H9 (cell line): Measurements from ENCODE around the gene TEX264. TPM values are rescaled to one million over a fixed set of nuclear protein-coding genes. Genes with fewer than 3 reads are reported as not detected.

Source experiments
- DNase-seq: peaks from one replicate; pipeline ENCODE4 v3.0.0-alpha.2; 2017
- H2AFZ ChIP-seq: one replicate; pipeline ENCODE4 v1.6.1; 2013; ENCODE audit warnings: mild to moderate bottlenecking, low read length, control low read depth, moderate library complexity
- H2AK5ac ChIP-seq: 2 replicates; pipeline ENCODE4 v1.6.1; 2013; ENCODE audit warnings: low read length, control low read depth, mixed read lengths; ENCODE audit not compliant: insufficient read length
- H2BK120ac ChIP-seq: one replicate; pipeline ENCODE4 v1.6.1; 2013; ENCODE audit warnings: low read depth, mild to moderate bottlenecking, low read length, control low read depth, inconsistent platforms; ENCODE audit not compliant: poor library complexity, severe bottlenecking
- H2BK12ac ChIP-seq: 2 replicates; pipeline ENCODE4 v1.6.1; 2013; ENCODE audit warnings: low read length, control low read depth, mixed read lengths, low read depth; ENCODE audit not compliant: insufficient read length
- H2BK15ac ChIP-seq: 2 replicates; pipeline ENCODE4 v1.6.1; 2013; ENCODE audit warnings: low read depth, low read length, control low read depth
- H2BK20ac ChIP-seq: one replicate; pipeline ENCODE4 v1.6.1; 2013; ENCODE audit warnings: low read depth, mild to moderate bottlenecking, low read length, control low read depth, inconsistent platforms; ENCODE audit not compliant: poor library complexity, severe bottlenecking
- H2BK5ac ChIP-seq: 2 replicates; pipeline ENCODE4 v1.6.1; 2013; ENCODE audit warnings: low read length, control low read depth, mixed read lengths; ENCODE audit not compliant: insufficient read length
- H3K14ac ChIP-seq: 2 replicates; pipeline ENCODE4 v1.6.1; 2013; ENCODE audit warnings: low read length, control low read depth; ENCODE audit not compliant: insufficient read depth
- H3K18ac ChIP-seq: 2 replicates; pipeline ENCODE4 v1.6.1; 2013; ENCODE audit warnings: low read depth, mild to moderate bottlenecking, mixed read lengths, low read length, control low read depth; ENCODE audit not compliant: insufficient read length
- H3K23ac ChIP-seq: 2 replicates; pipeline ENCODE4 v1.6.1; 2013; ENCODE audit warnings: low read length, control low read depth, mixed read lengths, low read depth; ENCODE audit not compliant: insufficient read length
- H3K23me2 ChIP-seq: 2 replicates; pipeline ENCODE4 v1.6.1; 2013; ENCODE audit warnings: low read depth, mild to moderate bottlenecking, mixed read lengths, low read length, control low read depth; ENCODE audit not compliant: insufficient read length, poor library complexity, severe bottlenecking
- H3K27ac ChIP-seq: 2 replicates; pipeline ENCODE4 v1.5.1; 2013; ENCODE audit warnings: low read length, control low read depth, mixed read lengths, low read depth; ENCODE audit not compliant: insufficient read length
- H3K27me3 ChIP-seq: 2 replicates; pipeline ENCODE4 v1.6.1; 2013; ENCODE audit warnings: low read length, control low read depth, inconsistent platforms; ENCODE audit not compliant: insufficient read depth
- H3K4ac ChIP-seq: 2 replicates; pipeline ENCODE4 v1.6.1; 2013; ENCODE audit warnings: low read depth, mild to moderate bottlenecking, control low read depth, inconsistent platforms, low read length, moderate library complexity
- H3K4me1 ChIP-seq: 2 replicates; pipeline ENCODE4 v1.6.1; 2013; ENCODE audit warnings: low read length, control low read depth, inconsistent platforms; ENCODE audit not compliant: insufficient read depth
- H3K4me2 ChIP-seq: 2 replicates; pipeline ENCODE4 v1.6.1; 2013; ENCODE audit warnings: low read length, control low read depth, mixed read lengths; ENCODE audit not compliant: insufficient read length, insufficient read depth
- H3K56ac ChIP-seq: 2 replicates; pipeline ENCODE4 v1.6.1; 2013; ENCODE audit warnings: low read depth, mild to moderate bottlenecking, mixed read lengths, low read length, control low read depth; ENCODE audit not compliant: insufficient read length
- H3K79me1 ChIP-seq: 2 replicates; pipeline ENCODE4 v1.6.1; 2013; ENCODE audit warnings: low read depth, mild to moderate bottlenecking, moderate library complexity, low read length, control low read depth, inconsistent platforms; ENCODE audit not compliant: insufficient read depth, poor library complexity, severe bottlenecking
- H3K79me2 ChIP-seq: 2 replicates; pipeline ENCODE4 v1.6.1; 2013; ENCODE audit warnings: low read length, control low read depth, inconsistent platforms; ENCODE audit not compliant: insufficient read depth
- H3K9ac ChIP-seq: 2 replicates; pipeline ENCODE4 v1.6.1; 2013; ENCODE audit warnings: low read length, control low read depth, mixed read lengths; ENCODE audit not compliant: insufficient read length; ENCODE audit errors: extremely low read depth
- H3K9me3 ChIP-seq: one replicate; pipeline ENCODE4 v1.6.1; 2013; ENCODE audit warnings: low read depth, low read length, inconsistent platforms; ENCODE audit not compliant: control insufficient read depth
- H3T11ph ChIP-seq: one replicate; pipeline ENCODE4 v1.6.1; 2013; ENCODE audit warnings: mild to moderate bottlenecking, low read length, control low read depth, inconsistent platforms
- H4K20me1 ChIP-seq: one replicate; pipeline ENCODE4 v1.6.1; 2013; ENCODE audit not compliant: control insufficient read depth, insufficient read length, insufficient read depth
- H4K5ac ChIP-seq: 2 replicates; pipeline ENCODE4 v1.6.1; 2013; ENCODE audit warnings: low read depth, mild to moderate bottlenecking, mixed read lengths, low read length, control low read depth; ENCODE audit not compliant: insufficient read length
- H4K8ac ChIP-seq: replicated peaks from 2 replicates; pipeline ENCODE4 v1.6.1; 2013; ENCODE audit warnings: low read length, control low read depth, mixed read lengths, low read depth; ENCODE audit not compliant: insufficient read length
- H4K91ac ChIP-seq: 2 replicates; pipeline ENCODE4 v1.6.1; 2013; ENCODE audit warnings: low read depth, mild to moderate bottlenecking, moderate library complexity, mixed read lengths, low read length, control low read depth; ENCODE audit not compliant: insufficient read length
- H3K27ac Mint-ChIP-seq, 3 experiments: 2 replicates in 2 of 3; 3 replicates in 1 of 3; pipeline ENCODE4 v1.8.0; 2020 to 2021; ENCODE audit warnings: mixed read lengths in 3 of 3, mild to moderate bottlenecking in 1 of 3, moderate library complexity in 1 of 3
- H3K27me3 Mint-ChIP-seq: 2 replicates; pipeline ENCODE4 v1.8.0; 2021; ENCODE audit warnings: low read depth, mild to moderate bottlenecking, moderate library complexity, mixed read lengths
- H3K36me3 Mint-ChIP-seq, 3 experiments: 2 replicates in 2 of 3; 3 replicates in 1 of 3; pipeline ENCODE4 v1.8.0; 2020 to 2021; ENCODE audit warnings: low read depth in 3 of 3, mixed read lengths in 3 of 3; ENCODE audit not compliant: insufficient read depth in 1 of 3
- H3K4me1 Mint-ChIP-seq, 2 experiments: 2 replicates each; pipeline ENCODE4 v1.8.0; 2020; ENCODE audit warnings: mixed read lengths in 2 of 2
- H3K4me3 Mint-ChIP-seq, 2 experiments: 2 replicates in 1 of 2; 3 replicates in 1 of 2; pipeline ENCODE4 v1.8.0; 2020 to 2021; ENCODE audit warnings: mild to moderate bottlenecking in 2 of 2, mixed read lengths in 2 of 2, moderate library complexity in 1 of 2
- H3K9me3 Mint-ChIP-seq, 2 experiments: 2 replicates in 1 of 2; 3 replicates in 1 of 2; pipeline ENCODE4 v1.8.0; 2020; ENCODE audit warnings: mild to moderate bottlenecking in 2 of 2, mixed read lengths in 2 of 2, moderate library complexity in 1 of 2
- CTCF ChIP-seq: fragments of 200-600 bp; sonication (generic); conservative IDR thresholded peaks from 3 replicates; pipeline ENCODE4 v1.8.0; 2021; ENCODE audit warnings: antibody characterized with exemption, mild to moderate bottlenecking
- WGBS: extraction: QIAGEN DNeasy Blood & Tissue Kit; methylation state at CpG from one replicate; pipeline ENCODE4 v1.1.7; 2013; ENCODE audit warnings: missing lambda C conversion rate, low lambda C conversion rate, mixed read lengths; ENCODE audit not compliant: insufficient read length; ENCODE audit errors: extremely low coverage; 5-methylcytosine and 5-hydroxymethylcytosine counted together
- total RNA-seq: library from RNA; stranded (reverse); gene quantifications from 2 replicates; pipeline ENCODE4 v1.2.1, GENCODE V29; 2021

TEX264 gene
- total RNA-seq, 1 experiment from 2014 or later: 17.3 TPM

- WGBS: no CpG with 5 or more reads among the region's 8 CpGs
- Histone ChIP-seq H3K9me3 (no peaks in the 10 kb centered on the region), H2BK120ac (no peak overlapping the region), H2AK5ac (no peak overlapping the region), H2AFZ (no peak overlapping the region), H2BK15ac (no peak overlapping the region), H3K14ac (no peak overlapping the region), H4K8ac (no peak overlapping the region), H3K23ac (no peak overlapping the region), H3K18ac (no peak overlapping the region), H3K4me2 (no peak overlapping the region), H3T11ph (no peak overlapping the region), H3K27ac (no peak overlapping the region), H3K9ac (no peak overlapping the region), H4K91ac (no peak overlapping the region), H3K56ac (no peak overlapping the region), H3K27me3 (no peaks in the 10 kb centered on the region), H3K4ac (no peak overlapping the region), H2BK12ac (no peak overlapping the region), H4K5ac (no peak overlapping the region), H3K79me1 (no peaks in the 10 kb centered on the region), H2BK20ac (no peak overlapping the region), H3K4me1 (peaks cover 2% of the 10 kb centered on the region; the same call in 1 of the 2 replicates), H4K20me1 (no peaks in the 10 kb centered on the region), H2BK5ac (no peak overlapping the region), H3K23me2 (no peaks in the 10 kb centered on the region), H3K79me2 (no peaks in the 10 kb centered on the region)
- Mint-ChIP-seq H3K36me3 (peaks cover 0 to 10% (median 4%) of the 10 kb centered on the region in 3 experiments; a peak in 3 of 7 replicates), H3K9me3 (no peaks in the 10 kb centered on the region), H3K4me3 (no peak overlapping the region), H3K27ac (no peak overlapping the region), H3K4me1 (peaks cover 16 to 25% of the 10 kb centered on the region in 2 experiments), H3K27me3 (peaks cover 4% of the 10 kb centered on the region)
- no peak for DNase-seq
- no peak for TF ChIP-seq CTCF
Observed at GRCh38 chr3:51715977-51716294, 44.9 kb downstream of the TEX264 start.
